Measurements from ENCODE around the gene ZNF821.
"Not testable (repeated sequence)": the region's sequence is repeated elsewhere in the genome, so short reads cannot be mapped to it uniquely, and the experiment has no call there.

ZNF821 gene, protein sequence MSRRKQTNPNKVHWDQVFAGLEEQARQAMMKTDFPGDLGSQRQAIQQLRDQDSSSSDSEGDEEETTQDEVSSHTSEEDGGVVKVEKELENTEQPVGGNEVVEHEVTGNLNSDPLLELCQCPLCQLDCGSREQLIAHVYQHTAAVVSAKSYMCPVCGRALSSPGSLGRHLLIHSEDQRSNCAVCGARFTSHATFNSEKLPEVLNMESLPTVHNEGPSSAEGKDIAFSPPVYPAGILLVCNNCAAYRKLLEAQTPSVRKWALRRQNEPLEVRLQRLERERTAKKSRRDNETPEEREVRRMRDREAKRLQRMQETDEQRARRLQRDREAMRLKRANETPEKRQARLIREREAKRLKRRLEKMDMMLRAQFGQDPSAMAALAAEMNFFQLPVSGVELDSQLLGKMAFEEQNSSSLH

DNA sequence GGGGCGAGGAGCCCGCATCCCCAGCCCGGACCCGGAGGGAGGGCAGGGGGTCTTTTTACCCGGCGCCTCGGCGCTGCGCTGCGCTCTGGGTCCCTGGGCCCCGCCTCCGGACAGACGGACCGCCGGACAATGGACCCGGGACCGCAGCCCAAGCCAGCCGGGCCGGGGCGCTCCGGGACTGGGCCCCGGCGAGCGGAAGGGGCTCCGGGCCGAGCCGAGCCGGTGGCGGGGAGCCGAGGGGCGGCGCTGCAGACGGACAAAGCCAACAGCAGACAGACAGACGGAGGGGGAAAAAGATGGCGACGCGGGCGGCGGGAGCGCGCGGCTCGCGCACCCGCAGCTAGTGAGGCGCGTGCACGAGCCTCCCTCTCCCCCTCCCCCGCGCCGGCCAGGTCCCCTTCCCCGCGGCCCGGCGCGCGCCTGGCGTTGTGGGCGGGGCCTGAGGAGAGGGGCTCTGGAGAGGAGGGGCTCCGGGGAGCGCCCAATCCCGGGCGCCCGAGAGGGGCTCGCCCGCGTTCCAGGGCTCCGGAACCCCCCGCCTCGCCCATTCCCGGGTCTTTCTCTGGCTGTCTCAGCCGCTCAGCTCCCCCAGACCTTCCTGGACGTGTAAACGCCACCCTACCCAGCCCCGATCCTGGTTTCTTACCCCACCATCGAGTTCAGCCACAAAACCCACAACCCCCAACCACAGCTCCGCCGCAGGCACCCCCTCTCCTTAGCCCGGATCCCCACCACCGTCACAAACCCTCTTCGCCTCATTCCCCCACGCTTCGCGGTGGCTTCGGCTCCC lies at the start of gene ZNF821:
ZNF821 (minus strand) TSS at position 334 of the 790 bp plus-strand sequence. CDS start 4,236 bp downstream, outside the sequence.
- Histone ChIP-seq H3K4me3 (peak within 1 kb of the TSS; percentile 65 to 100 (median 98)), H3K27ac (peak within 1 kb of the TSS; percentile 64 to 97 (median 92))

- Histone ChIP-seq H3K4me3 (no peak overlapping the region), H3K27ac (no peak overlapping the region)
These were observed 49.0 kb upstream of the ZNF821 start for GRCh38 chr16:71933017-71933416.

GRCh38 chr16:71931599-71931998 lies 47.6 kb upstream of the ZNF821 start:
- Histone ChIP-seq H3K4me3 (no peak overlapping the region), H3K27ac (no peak overlapping the region)

GRCh38 chr16:71931001-71931400 lies 47.0 kb upstream of the ZNF821 start:
- no peak overlapping the region for H3K4me3 ChIP-seq
- H3K27ac ChIP-seq, result no peak overlapping the region

- no peak overlapping the region for H3K4me3 ChIP-seq
- H3K27ac ChIP-seq, result no peak overlapping the region
These were observed 46.1 kb upstream of the ZNF821 start for GRCh38 chr16:71930013-71930563.

DNA sequence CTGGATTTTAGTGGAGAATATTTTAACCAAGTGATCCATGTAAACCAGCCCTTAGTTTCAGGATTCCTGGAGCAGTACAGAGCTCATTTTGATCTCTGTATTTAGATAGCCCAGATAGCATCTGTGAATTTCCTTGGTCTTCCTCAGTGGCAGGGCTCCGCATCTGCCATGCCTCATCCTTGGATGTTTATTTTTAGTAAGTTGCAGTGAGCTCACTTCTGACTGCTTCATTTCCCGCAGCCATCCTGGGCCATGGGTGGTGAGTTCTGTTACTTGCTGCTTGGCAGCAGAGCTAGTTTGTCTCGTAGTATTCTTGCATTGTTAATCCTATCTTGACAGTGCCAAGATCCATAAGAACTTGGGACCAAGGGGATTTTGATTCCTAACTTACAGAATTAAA lies 45.1 kb upstream of the ZNF821 start:
- no peak overlapping the region for H3K27ac ChIP-seq
- H3K4me3 ChIP-seq, result no peak overlapping the region

GRCh38 chr16:71927787-71928186 lies 43.8 kb upstream of the ZNF821 start:
- H3K27ac ChIP-seq, result peak overlapping the region in 2 of 21 experiments; percentile 6 to 63
- no peak overlapping the region for H3K4me3 ChIP-seq

- H3K27ac ChIP-seq, result peak overlapping the region in 4 of 21 experiments; percentile 26 to 63 (median 45)
- no peak overlapping the region for H3K4me3 ChIP-seq
These were observed 43.4 kb upstream of the ZNF821 start for GRCh38 chr16:71927383-71927782.

GRCh38 chr16:71924710-71925109 lies 40.7 kb upstream of the ZNF821 start:
- H3K27ac ChIP-seq, result no peak overlapping the region
- H3K4me3 ChIP-seq, result no peak overlapping the region

DNA sequence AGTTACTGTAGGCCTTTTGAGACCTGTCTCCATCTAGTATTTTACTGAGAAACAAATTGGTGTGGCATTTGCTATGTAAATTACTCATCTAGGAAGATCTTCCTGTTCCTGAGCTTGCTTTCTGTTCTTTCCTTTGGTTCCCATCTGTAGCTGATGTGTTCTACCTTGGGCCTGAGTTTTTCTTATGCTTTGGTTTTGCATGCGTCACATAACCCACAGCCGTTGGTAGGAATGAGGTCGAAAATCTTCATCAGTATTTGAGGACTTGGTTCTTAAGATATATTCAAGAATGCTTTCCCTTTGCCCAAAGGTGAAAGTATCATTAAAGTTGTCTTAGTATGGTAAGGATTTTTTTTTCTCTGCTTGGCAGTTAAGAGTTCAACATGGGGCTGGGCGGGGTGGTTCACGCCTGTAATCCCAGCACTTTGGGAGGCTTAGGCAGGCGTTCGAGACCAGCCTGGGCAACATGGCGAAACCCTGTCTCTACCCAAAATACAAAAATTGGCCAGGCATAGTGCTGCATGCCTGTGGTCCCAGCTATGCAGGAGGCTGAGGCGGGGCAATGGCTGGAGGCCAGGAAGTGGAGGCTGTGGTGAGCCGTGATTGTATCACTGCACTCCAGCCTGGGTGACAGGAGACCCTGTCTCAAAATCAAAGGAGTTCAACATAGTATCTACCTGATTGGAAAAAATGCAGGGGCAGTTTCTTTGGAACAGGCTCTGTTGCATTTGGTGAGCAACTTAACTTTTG lies 40.1 kb upstream of the ZNF821 start:
- no peak overlapping the region for H3K4me3 ChIP-seq
- no peak overlapping the region for H3K27ac ChIP-seq

GRCh38 chr16:71920658-71921057 lies 36.7 kb upstream of the ZNF821 start:
- Histone ChIP-seq H3K4me3 (no peak overlapping the region), H3K27ac (no peak overlapping the region)

GRCh38 chr16:71919035-71919434 lies 35.1 kb upstream of the ZNF821 start:
- no peak overlapping the region for H3K27ac ChIP-seq

GRCh38 chr16:71917900-71918299 lies 33.9 kb upstream of the ZNF821 start:
- Histone ChIP-seq H3K4me3 (no peak overlapping the region), H3K27ac (no peak overlapping the region)

More at GRCh38 chr16:71919035-71919434, 35.1 kb upstream of the ZNF821 start:
- H3K4me3 ChIP-seq, result no peak overlapping the region

DNA sequence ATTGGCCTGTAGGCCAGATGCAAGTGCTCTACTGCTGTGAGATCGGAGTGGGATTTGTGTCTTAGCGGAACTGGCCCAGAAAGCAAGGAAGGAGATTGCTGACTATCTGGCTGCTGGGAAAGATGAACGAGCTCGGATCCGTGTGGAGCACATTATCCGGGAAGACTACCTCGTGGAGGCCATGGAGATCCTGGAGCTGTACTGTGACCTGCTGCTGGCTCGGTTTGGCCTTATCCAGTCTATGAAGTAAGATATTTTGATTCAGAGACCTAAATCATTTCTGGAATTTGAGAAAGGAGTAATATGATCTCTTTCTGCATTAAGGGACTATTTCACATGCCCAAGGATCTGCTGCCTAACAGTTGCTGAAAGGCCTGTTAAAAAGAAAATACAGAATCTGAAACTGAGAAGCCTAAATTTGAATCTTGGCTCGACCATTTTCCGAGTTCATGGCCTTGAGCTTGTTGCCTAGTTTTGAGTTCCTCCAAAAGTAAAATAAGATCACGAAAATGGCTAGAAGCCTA lies 32.5 kb upstream of the ZNF821 start:
- H3K4me3 ChIP-seq, result no peak overlapping the region
- H3K27ac ChIP-seq, result no peak overlapping the region

DNA sequence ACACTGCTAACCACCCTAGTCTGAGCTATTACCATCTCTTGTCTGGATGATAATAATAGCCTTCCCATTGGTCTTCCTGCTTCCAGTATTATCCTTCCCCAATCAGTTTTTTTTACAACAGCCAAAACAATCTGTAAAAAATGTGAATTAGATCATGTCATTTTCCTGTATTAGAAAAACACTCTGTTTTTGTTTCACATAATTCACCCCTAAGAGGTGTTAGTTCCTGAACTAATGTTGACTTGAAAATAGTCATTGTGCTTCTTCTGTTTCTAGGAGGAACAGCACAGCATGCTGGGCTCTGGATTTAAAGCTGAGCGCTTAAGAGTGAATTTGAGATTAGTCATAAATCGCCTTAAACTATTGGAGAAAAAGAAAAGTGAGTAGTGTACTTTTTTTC lies 31.4 kb upstream of the ZNF821 start:
- no peak overlapping the region for H3K4me3 ChIP-seq
- H3K27ac ChIP-seq, result no peak overlapping the region

- no peak overlapping the region for H3K27ac ChIP-seq
- H3K4me3 ChIP-seq, result no peak overlapping the region
These were observed 30.8 kb upstream of the ZNF821 start for GRCh38 chr16:71914802-71915201.

DNA sequence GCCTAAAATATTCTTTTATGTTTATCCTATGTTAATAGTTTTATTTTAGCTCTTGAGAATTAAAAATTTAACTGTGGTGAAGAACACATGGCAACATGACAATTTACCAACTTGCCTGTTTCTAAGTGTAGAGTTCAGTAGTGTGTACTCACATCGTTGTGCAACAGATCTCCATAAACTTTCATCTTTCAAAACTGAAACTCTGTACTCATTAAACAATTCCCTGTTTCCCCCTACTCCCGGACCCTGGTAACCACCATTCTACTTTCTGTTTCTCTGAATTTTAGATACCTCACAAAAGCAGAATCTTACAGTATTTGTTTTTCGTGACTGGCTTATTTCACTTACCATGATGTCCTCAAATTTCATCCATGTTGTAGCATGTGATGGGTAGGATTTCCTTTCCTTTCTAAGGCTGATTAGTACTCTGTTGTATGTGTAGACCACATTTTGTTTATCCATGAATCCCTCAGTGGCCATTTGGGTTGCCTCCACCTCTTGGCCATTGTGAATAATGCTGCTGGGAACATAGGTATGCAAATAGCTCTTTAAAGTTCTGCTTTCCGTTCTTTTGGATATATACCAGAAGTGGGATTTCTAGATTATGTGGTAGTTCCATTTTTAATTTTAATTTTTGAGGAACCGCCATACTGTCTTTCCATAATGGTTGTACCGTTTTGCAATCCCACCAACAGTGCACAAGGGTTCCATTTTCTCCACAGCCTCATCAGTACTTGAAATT lies 28.7 kb upstream of the ZNF821 start:
- H3K27ac ChIP-seq, result no peak overlapping the region
- no peak overlapping the region for H3K4me3 ChIP-seq

DNA sequence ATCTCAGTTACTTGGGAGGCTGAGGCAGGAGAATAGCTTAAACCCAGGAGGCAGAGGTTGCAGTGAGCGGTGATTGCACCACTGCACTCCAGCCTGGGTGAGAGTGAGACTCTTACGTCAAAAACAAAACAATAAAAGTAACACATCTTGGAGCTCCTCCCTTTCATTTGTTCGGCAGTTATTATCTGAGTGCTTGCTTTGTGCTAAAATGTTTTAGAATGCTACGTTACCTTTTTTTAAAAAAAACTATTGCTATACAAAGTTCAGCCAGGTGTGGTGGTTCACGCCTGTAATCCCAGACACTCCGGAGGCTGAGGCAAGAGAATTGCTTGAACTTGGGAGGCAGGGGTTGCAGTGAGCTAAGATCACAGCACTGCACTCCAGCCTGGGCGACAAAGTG lies 27.1 kb upstream of the ZNF821 start:
- H3K27ac ChIP-seq, result no peak overlapping the region
- H3K4me3 ChIP-seq, result no peak overlapping the region

DNA sequence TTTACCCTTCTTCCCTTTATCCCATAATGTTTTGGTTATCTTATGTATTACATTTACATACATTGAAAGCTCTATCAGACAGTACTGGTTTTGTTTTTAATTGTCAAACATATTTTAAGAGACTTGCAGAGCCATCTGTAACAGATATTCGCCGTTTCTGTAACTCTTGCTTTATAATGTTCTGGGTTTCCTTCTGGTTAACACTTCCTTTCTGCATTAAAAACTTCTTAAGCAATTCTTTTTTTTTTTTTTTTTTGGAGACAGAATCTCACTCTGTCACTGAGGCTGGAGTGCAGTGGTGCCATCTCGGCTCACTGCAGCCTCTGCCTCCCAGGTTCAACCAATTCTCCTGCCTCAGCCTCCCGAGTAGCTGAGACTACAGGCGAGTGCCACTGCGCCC lies 21.8 kb upstream of the ZNF821 start:
- H3K27ac ChIP-seq, H3K4me3 ChIP-seq: not testable (repeated sequence)
